ENCODE results near the gene GAK.

The GAK gene

DNA sequence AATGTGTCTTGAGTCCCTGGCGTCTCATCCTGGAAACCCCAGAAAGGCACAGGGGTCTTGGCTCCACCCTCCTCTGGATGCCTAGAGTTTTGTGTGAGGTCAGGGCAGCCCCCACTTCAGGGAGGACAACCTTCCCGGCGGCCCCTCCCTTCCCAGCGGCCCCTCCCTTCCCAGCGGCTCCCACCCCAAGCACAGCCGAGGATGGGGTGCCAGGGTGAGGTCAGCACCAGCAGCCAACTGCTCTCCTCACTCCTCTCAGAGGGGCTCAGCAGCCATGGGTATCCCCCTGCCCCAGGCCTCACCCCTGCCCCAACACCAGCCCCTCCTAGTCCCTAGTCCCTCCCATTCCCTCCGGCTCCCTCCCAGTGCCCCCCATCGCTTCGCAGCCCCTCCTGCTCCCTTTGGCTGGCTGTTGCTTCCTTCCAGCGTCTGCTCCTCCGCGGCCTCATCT lies 23.8 kb upstream of the GAK start:
- CTCF ChIA-PET: no interaction called here
- no peak for DNase-seq (ENCODE audit: low spot score)

DNA sequence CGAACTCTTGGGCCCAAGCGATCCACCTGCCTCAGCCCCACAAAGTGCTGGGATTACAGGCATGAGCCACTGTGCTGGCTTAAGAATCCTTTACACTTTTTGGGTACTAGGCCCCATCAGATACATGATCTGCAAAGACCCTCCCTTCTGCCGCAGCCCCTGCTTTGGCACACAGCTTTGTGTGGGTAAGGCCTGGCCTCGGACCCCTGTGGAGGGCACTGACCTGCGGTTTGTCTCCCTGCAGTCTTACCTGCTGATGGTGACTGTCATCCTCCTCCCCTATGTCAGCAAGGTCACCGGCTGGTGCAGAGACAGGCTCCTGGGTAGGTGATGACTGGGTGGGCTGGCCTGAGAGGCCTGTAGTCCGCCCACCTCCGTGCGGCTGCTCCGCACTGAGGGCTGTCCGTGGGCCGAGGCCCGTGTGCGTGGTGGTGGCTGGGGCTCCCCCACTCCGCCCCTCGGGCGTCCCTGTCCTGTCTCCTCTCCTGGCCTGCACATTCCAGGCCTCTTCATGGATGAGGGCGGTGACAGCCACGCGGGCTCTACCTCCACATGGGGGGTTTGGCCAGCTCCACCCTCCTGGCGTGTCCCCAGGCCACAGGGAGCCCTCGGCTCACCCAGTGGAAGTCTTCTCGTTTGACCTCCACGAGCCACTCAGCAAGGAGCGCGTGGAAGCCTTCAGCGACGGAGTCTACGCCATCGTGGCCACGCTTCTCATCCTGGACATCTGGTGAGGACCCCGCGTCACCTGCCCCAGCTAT lies 23.2 kb upstream of the GAK start:
- TF ChIP-seq, protein P1, sequence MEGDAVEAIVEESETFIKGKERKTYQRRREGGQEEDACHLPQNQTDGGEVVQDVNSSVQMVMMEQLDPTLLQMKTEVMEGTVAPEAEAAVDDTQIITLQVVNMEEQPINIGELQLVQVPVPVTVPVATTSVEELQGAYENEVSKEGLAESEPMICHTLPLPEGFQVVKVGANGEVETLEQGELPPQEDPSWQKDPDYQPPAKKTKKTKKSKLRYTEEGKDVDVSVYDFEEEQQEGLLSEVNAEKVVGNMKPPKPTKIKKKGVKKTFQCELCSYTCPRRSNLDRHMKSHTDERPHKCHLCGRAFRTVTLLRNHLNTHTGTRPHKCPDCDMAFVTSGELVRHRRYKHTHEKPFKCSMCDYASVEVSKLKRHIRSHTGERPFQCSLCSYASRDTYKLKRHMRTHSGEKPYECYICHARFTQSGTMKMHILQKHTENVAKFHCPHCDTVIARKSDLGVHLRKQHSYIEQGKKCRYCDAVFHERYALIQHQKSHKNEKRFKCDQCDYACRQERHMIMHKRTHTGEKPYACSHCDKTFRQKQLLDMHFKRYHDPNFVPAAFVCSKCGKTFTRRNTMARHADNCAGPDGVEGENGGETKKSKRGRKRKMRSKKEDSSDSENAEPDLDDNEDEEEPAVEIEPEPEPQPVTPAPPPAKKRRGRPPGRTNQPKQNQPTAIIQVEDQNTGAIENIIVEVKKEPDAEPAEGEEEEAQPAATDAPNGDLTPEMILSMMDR (conservative IDR thresholded peaks at IDR 0.05; ENCODE audit: low read depth): no peak
- no peak overlapping the region for H3K27ac ChIP-seq
- ChIA-PET POLR2A (ENCODE audit: low non-redundant PET) (no interaction called here), CTCF (no interaction called here)
- DNase-seq (ENCODE audit: low spot score): no peak

More for the DNA sequence above, 23.8 kb upstream of the GAK start:
- no peak overlapping the region for H3K27ac ChIP-seq
- POLR2A ChIA-PET (ENCODE audit: low non-redundant PET): no interaction called here
- TF ChIP-seq, protein P1 (conservative IDR thresholded peaks at IDR 0.05; ENCODE audit: low read depth): no peak

DNA sequence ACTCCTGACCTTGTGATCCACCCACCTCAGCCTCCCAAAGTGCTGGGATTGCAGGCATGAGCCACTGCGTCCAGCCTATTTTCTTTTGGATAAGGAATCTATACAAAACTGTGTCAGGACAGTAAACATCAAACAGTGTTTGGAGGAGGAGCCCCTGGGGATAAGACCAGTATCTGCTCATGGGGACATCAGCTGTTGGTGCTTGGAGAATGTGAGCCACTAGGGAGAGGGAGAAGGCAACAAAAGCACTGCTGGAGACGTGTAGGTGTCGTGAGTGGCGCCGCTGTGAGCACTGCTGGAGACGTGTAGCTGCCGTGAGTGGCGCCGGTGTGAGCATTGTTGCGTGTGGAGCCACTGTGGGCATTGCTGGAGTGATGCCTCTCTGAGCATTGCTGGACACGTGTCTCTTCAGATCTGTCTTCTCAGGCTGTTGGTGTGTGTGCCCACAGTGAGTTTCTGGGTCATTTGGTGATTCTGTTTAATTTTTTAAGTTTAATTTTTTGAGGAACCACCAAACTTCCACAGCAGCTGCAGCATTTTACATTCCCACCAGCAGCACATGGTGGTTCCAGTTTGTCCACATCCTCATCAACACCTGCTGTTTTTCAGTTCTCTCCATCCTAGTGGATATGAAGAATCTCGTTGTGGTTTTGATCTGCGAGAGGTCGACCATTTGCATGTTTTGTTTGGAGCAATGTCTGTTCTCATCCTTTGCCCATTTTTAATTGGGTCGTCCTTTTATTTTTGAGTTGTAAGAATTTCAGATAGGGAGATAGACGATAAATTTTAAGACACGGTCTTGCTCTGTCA lies 22.3 kb upstream of the GAK start:
- H3K27ac ChIP-seq: no peak overlapping the region
- CTCF ChIA-PET: no interaction called here
- TF ChIP-seq, protein P1 (conservative IDR thresholded peaks at IDR 0.05; ENCODE audit: low read depth): no peak
- POLR2A ChIA-PET (ENCODE audit: low non-redundant PET): no interaction called here
- DNase-seq (ENCODE audit: low spot score): no peak

DNA sequence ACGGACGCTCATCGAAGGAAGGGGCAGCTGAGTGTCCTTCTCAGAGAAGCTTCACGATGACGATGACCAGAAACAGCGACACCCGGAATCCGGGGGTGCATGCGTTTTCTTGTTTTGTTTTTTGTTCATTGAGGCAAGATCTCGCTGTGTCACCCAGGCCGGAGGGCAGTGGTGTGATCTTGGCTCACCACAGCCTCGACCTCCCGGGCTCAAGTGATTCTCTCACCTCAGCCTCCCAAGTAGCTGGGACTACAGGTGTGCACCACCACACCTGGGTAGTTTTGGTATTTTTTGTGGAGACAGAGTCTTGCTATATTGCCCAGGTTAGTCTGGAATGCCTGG lies 21.4 kb upstream of the GAK start:
- CTCF ChIA-PET: no interaction called here
- no peak for DNase-seq (ENCODE audit: low spot score)
- H3K27ac ChIP-seq: no peak overlapping the region
- TF ChIP-seq, protein P1 (conservative IDR thresholded peaks at IDR 0.05; ENCODE audit: low read depth): no peak
- POLR2A ChIA-PET (ENCODE audit: low non-redundant PET): no interaction called here

DNA sequence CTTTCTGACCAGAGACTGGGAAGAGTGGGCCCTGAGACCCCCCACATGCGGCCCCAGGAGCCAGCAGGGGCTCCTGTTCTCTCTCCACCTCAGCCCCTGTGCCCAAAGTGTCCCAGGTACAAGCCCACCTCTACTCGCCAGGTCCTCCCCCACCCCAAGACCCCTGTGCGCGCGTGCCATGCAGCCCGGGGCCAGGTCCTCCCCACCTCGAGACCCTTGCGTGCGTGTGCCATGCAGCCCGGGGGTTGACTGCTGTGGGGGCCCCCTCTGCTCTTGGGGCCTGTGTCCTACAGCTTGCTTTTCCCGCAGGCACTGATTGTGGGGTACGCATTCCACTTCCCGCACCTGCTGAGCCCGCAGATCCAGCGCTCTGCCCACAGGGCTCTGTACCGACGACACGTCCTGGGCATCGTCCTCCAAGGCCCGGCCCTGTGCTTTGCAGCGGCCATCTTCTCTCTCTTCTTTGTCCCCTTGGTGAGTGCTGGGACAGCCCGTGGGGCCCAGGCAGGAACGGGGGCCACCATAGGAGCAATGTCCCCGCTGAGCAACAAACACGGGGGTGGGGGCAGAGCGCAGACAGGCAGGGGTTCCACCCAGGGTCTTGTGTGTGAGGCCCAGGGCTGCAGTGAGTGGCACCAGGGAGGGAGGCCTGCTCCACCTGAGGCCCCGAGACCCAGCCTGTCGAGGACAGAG lies 20.9 kb upstream of the GAK start:
- no peak overlapping the region for H3K27ac ChIP-seq
- CTCF ChIA-PET: no interaction called here
- no peak for DNase-seq (ENCODE audit: low spot score)
- POLR2A ChIA-PET (ENCODE audit: low non-redundant PET): no interaction called here
- TF ChIP-seq, protein P1 (conservative IDR thresholded peaks at IDR 0.05; ENCODE audit: low read depth): no peak
